ENCODE data around the gene CSKMT. TPM values are rescaled to one million over a fixed set of nuclear protein-coding genes. Genes with fewer than 3 reads are reported as not detected.
"Not testable (repeated sequence)": the region's sequence is repeated elsewhere in the genome, so short reads cannot be mapped to it uniquely, and the experiment has no call there.

Gene CSKMT
- polyA plus RNA-seq, 1 donor from 2014 or later = 6.3 TPM

GRCh38 chr11:62693624-62694023, 28.5 kb downstream of the CSKMT start:
- H3K4me1 Mint-ChIP-seq, H3K4me3 Mint-ChIP-seq: not testable (repeated sequence)

GRCh38 chr11:62694455-62695167, 29.5 kb downstream of the CSKMT start:
- H3K27me3 Mint-ChIP-seq = no peaks in the 10 kb centered on the region

More at GRCh38 chr11:62693624-62694023, 28.5 kb downstream of the CSKMT start:
- H3K9me3 Mint-ChIP-seq, H3K36me3 Mint-ChIP-seq, H3K27me3 Mint-ChIP-seq, H3K27ac Mint-ChIP-seq: not testable (repeated sequence)

GRCh38 chr11:62702246-62702645, 37.1 kb downstream of the CSKMT start:
- H3K27me3 Mint-ChIP-seq = no peaks in the 10 kb centered on the region
- H3K36me3 Mint-ChIP-seq = peaks cover 5% of the 10 kb centered on the region
- no peaks in the 10 kb centered on the region for H3K9me3 Mint-ChIP-seq
- peaks cover 8 to 13% (median 13%) of the 10 kb centered on the region in 3 donors for H3K4me1 Mint-ChIP-seq
- peak overlapping the region in 1 of 4 donors; percentile 36 for H3K4me3 Mint-ChIP-seq
- H3K27ac Mint-ChIP-seq = no peak overlapping the region

More at GRCh38 chr11:62694455-62695167, 29.5 kb downstream of the CSKMT start:
- H3K27ac Mint-ChIP-seq = peak overlapping the region in 1 of 3 donors; percentile 46
- H3K36me3 Mint-ChIP-seq = peaks cover 2% of the 10 kb centered on the region
- peaks cover 3 to 5% (median 5%) of the 10 kb centered on the region in 3 donors for H3K4me1 Mint-ChIP-seq
- no peaks in the 10 kb centered on the region for H3K9me3 Mint-ChIP-seq
- no peak overlapping the region for H3K4me3 Mint-ChIP-seq

GRCh38 chr11:62703921-62704320, 38.8 kb downstream of the CSKMT start:
- not testable (repeated sequence) for H3K36me3 Mint-ChIP-seq, H3K9me3 Mint-ChIP-seq, H3K27me3 Mint-ChIP-seq
- peak overlapping the region in 1 of 3 donors; percentile 39 for H3K27ac Mint-ChIP-seq
- peak overlapping the region in 1 of 4 donors; percentile 26 for H3K4me3 Mint-ChIP-seq
- peaks cover 16 to 26% (median 26%) of the 10 kb centered on the region in 3 donors for H3K4me1 Mint-ChIP-seq

- Mint-ChIP-seq H3K4me3 (peak overlapping the region; percentile 90 to 99 (median 96)), H3K9me3 (no peaks in the 10 kb centered on the region), H3K36me3 (peaks cover 3% of the 10 kb centered on the region), H3K27me3 (no peaks in the 10 kb centered on the region), H3K27ac (peak overlapping the region; percentile 94 to 96 (median 96)), H3K4me1 (peaks cover 28 to 34% (median 29%) of the 10 kb centered on the region in 3 donors)
These were observed 40.3 kb downstream of the CSKMT start for GRCh38 chr11:62705413-62705812.

- Mint-ChIP-seq H3K4me1 (peaks cover 28 to 34% (median 29%) of the 10 kb centered on the region in 3 donors), H3K36me3 (peaks cover 3% of the 10 kb centered on the region), H3K27ac (peak overlapping the region; percentile 94 to 96 (median 96)), H3K9me3 (no peaks in the 10 kb centered on the region), H3K27me3 (no peaks in the 10 kb centered on the region), H3K4me3 (peak overlapping the region; percentile 90 to 99 (median 96))
These were observed 41.1 kb downstream of the CSKMT start for GRCh38 chr11:62705880-62706849.

- H3K27me3 Mint-ChIP-seq = no peaks in the 10 kb centered on the region
- H3K9me3 Mint-ChIP-seq = no peaks in the 10 kb centered on the region
- peaks cover 28 to 34% (median 29%) of the 10 kb centered on the region in 3 donors for H3K4me1 Mint-ChIP-seq
- H3K4me3 Mint-ChIP-seq = peak overlapping the region; percentile 90 to 99 (median 94)
- peak overlapping the region in 2 of 3 donors; percentile 96 for H3K27ac Mint-ChIP-seq
- H3K36me3 Mint-ChIP-seq = peaks cover 3% of the 10 kb centered on the region
These were observed 41.7 kb downstream of the CSKMT start for GRCh38 chr11:62706850-62707247.

GRCh38 chr11:62707277-62707861, 42.3 kb downstream of the CSKMT start, which contains the start of the genes BSCL2 and GNG3:
Gene BSCL2 (minus strand): TSS chr11:62707424. CDS start chr11:62707195, 229 bp downstream.
Gene GNG3 (plus strand): TSS chr11:62707676. CDS start chr11:62708296, 620 bp downstream.
- Mint-ChIP-seq H3K27me3 (no peaks in the 10 kb centered on the region), H3K4me3 (peak within 1 kb of the TSS; percentile 90 to 99 (median 94)), H3K36me3 (peaks cover 3% of the 10 kb centered on the region), H3K9me3 (no peaks in the 10 kb centered on the region), H3K4me1 (peaks cover 28 to 37% (median 32%) of the 10 kb centered on the region in 3 donors), H3K27ac (peak within 1 kb of the TSS; percentile 96 to 97 (median 96))

GRCh38 chr11:62708392-62708791, 43.3 kb downstream of the CSKMT start:
- Mint-ChIP-seq H3K4me1 (peaks cover 31 to 44% (median 43%) of the 10 kb centered on the region in 3 donors), H3K27ac (peak overlapping the region; percentile 96 to 97 (median 96))

GRCh38 chr11:62708793-62709192, 43.7 kb downstream of the CSKMT start:
- peaks cover 31 to 47% (median 45%) of the 10 kb centered on the region in 3 donors for H3K4me1 Mint-ChIP-seq
- H3K36me3 Mint-ChIP-seq = no peaks in the 10 kb centered on the region
- no peaks in the 10 kb centered on the region for H3K9me3 Mint-ChIP-seq
- peak overlapping the region; percentile 96 to 97 (median 96) for H3K27ac Mint-ChIP-seq
- peak overlapping the region; percentile 90 to 99 (median 94) for H3K4me3 Mint-ChIP-seq
- H3K27me3 Mint-ChIP-seq = no peaks in the 10 kb centered on the region

More at GRCh38 chr11:62708392-62708791, 43.3 kb downstream of the CSKMT start:
- no peaks in the 10 kb centered on the region for H3K27me3 Mint-ChIP-seq
- no peaks in the 10 kb centered on the region for H3K36me3 Mint-ChIP-seq
- peak overlapping the region; percentile 90 to 99 (median 94) for H3K4me3 Mint-ChIP-seq
- no peaks in the 10 kb centered on the region for H3K9me3 Mint-ChIP-seq

GRCh38 chr11:62709247-62710000, 44.3 kb downstream of the CSKMT start:
- Mint-ChIP-seq H3K27me3 (no peaks in the 10 kb centered on the region), H3K4me1 (peaks cover 35 to 48% (median 45%) of the 10 kb centered on the region in 3 donors), H3K36me3 (no peaks in the 10 kb centered on the region), H3K9me3 (no peaks in the 10 kb centered on the region), H3K27ac (peak overlapping the region; percentile 96 to 97 (median 96)), H3K4me3 (peak overlapping the region; percentile 90 to 99 (median 94))

GRCh38 chr11:62710001-62710345, 44.9 kb downstream of the CSKMT start:
- Mint-ChIP-seq H3K4me1 (peaks cover 35 to 48% (median 45%) of the 10 kb centered on the region in 3 donors), H3K27me3 (no peaks in the 10 kb centered on the region), H3K36me3 (peaks cover 2% of the 10 kb centered on the region), H3K27ac (peak overlapping the region; percentile 96 to 97 (median 96)), H3K9me3 (no peaks in the 10 kb centered on the region), H3K4me3 (peak overlapping the region; percentile 90 to 99 (median 94))

GRCh38 chr11:62712276-62712812, 47.2 kb downstream of the CSKMT start:
- Mint-ChIP-seq H3K27ac (peak overlapping the region; percentile 84 to 91 (median 89)), H3K9me3 (no peaks in the 10 kb centered on the region), H3K36me3 (peaks cover 2% of the 10 kb centered on the region), H3K27me3 (no peaks in the 10 kb centered on the region), H3K4me3 (peak overlapping the region in 2 of 4 donors; percentile 78 to 80), H3K4me1 (peaks cover 22 to 37% (median 34%) of the 10 kb centered on the region in 3 donors)

Data from IgD-negative memory B cell (primary cell).